ENCODE measurements around the gene FXYD2. TPM values are rescaled to one million over a fixed set of nuclear protein-coding genes. Genes with fewer than 3 reads are reported as not detected.

FXYD2 gene
- total and polyA plus RNA-seq, 2 experiments from 2014 or later, result not detected

- TF ChIP-seq EZH2phosphoT487 (IDR thresholded peaks at IDR 0.05; ENCODE audit: insufficient read depth, low read depth) (no peak), EZH2 (IDR thresholded peaks at IDR 0.05; ENCODE audit: insufficient read depth, poor library complexity, severe bottlenecking) (no peak)
- H3K4me1 ChIP-seq (ENCODE audit: insufficient read depth), result no peaks in the 10 kb centered on the region
- DNase-seq, result no peak
- H3K4me2 ChIP-seq (ENCODE audit: unreplicated experiment), result no peak overlapping the region
- H3K9me2 ChIP-seq (ENCODE audit: insufficient read depth), result no peaks in the 10 kb centered on the region
- no peak overlapping the region for H3K4me3 ChIP-seq
- H3K9ac ChIP-seq, result no peak overlapping the region
- 14 to 17% methylated on average over 9 of the region's 9 CpGs for WGBS, 2 experiments (ENCODE audit: low coverage in 1 of 2, low lambda C conversion rate in 2 of 2, missing lambda C conversion rate in 2 of 2)
- no peaks in the 10 kb centered on the region for H3K79me2 ChIP-seq (ENCODE audit: insufficient read depth)
- in situ Hi-C loops (cut with MboI), result no loop called here
- no peak overlapping the region for H3K27ac ChIP-seq
- H3K27me3 ChIP-seq (replicated peaks; ENCODE audit: insufficient read depth), result peaks cover 42% of the 10 kb centered on the region
- H3F3A ChIP-seq (ENCODE audit: insufficient read depth), result no peaks in the 10 kb centered on the region
- no peak overlapping the region for H2AFZ ChIP-seq
- no peaks in the 10 kb centered on the region for H4K20me1 ChIP-seq (ENCODE audit: insufficient read depth)
- no peaks in the 10 kb centered on the region for H3K36me3 ChIP-seq (ENCODE audit: low read depth)
- no peaks in the 10 kb centered on the region for H3K9me3 ChIP-seq (ENCODE audit: low read depth)
Measured at GRCh38 chr11:117793583-117793982, 31.0 kb downstream of the FXYD2 start.

GRCh38 chr11:117792992-117793391 is 31.6 kb downstream of the FXYD2 start:
- Histone ChIP-seq H3K27ac (no peak overlapping the region), H3F3A (ENCODE audit: insufficient read depth) (no peaks in the 10 kb centered on the region), H3K79me2 (ENCODE audit: insufficient read depth) (no peaks in the 10 kb centered on the region), H3K9me3 (ENCODE audit: low read depth) (no peaks in the 10 kb centered on the region), H3K4me2 (ENCODE audit: unreplicated experiment) (no peak overlapping the region), H3K4me1 (ENCODE audit: insufficient read depth) (no peaks in the 10 kb centered on the region), H4K20me1 (ENCODE audit: insufficient read depth) (no peaks in the 10 kb centered on the region), H3K9ac (no peak overlapping the region), H3K36me3 (ENCODE audit: low read depth) (no peaks in the 10 kb centered on the region), H2AFZ (no peak overlapping the region), H3K4me3 (no peak overlapping the region), H3K27me3 (replicated peaks; ENCODE audit: insufficient read depth) (peaks cover 36% of the 10 kb centered on the region), H3K9me2 (ENCODE audit: insufficient read depth) (no peaks in the 10 kb centered on the region)
- TF ChIP-seq EZH2phosphoT487 (IDR thresholded peaks at IDR 0.05; ENCODE audit: insufficient read depth, low read depth), result no peak
- TF ChIP-seq EZH2 (IDR thresholded peaks at IDR 0.05; ENCODE audit: insufficient read depth, poor library complexity, severe bottlenecking), result no peak
- no peak for DNase-seq
- in situ Hi-C loops (cut with MboI), result no loop called here
- 71 to 74% methylated on average over 6 of the region's 6 CpGs for WGBS, 2 experiments (ENCODE audit: low coverage in 1 of 2, low lambda C conversion rate in 2 of 2, missing lambda C conversion rate in 2 of 2)

GRCh38 chr11:117792241-117792640 is 32.3 kb downstream of the FXYD2 start:
- 32 to 33% methylated on average over 5 of the region's 5 CpGs for WGBS, 2 experiments (ENCODE audit: low coverage in 1 of 2, low lambda C conversion rate in 2 of 2, missing lambda C conversion rate in 2 of 2)
- TF ChIP-seq EZH2phosphoT487 (IDR thresholded peaks at IDR 0.05; ENCODE audit: insufficient read depth, low read depth) (no peak), EZH2 (IDR thresholded peaks at IDR 0.05; ENCODE audit: insufficient read depth, poor library complexity, severe bottlenecking) (no peak)

DNA sequence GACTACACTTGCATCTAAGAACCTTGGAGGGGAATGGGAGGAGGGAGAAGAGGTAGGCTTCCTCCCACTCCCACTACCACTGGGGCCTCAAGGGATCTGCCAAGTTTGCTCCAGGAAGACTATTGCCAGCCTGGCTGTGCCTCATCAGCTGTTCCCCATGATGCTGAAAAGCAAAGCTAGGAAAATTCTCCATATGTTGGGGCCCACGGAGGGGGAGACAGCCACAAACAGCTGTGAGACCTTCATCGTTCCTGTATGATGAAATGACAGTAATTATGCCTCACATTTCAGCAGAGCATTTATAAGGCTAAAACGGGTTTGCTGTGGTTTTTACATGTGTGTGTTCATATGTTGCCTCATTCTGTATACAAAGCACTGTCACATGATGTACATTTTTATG is 34.3 kb downstream of the FXYD2 start:
- H3K36me3 ChIP-seq (ENCODE audit: low read depth), result no peaks in the 10 kb centered on the region
- no peak overlapping the region for H2AFZ ChIP-seq
- no peaks in the 10 kb centered on the region for H3K79me2 ChIP-seq (ENCODE audit: insufficient read depth)
- H3K9ac ChIP-seq, result no peak overlapping the region
- no peaks in the 10 kb centered on the region for H3K9me3 ChIP-seq (ENCODE audit: low read depth)
- 21 to 22% methylated on average over 3 of the region's 3 CpGs for WGBS, 2 experiments (ENCODE audit: low coverage in 1 of 2, low lambda C conversion rate in 2 of 2, missing lambda C conversion rate in 2 of 2)
- no peak for DNase-seq
- in situ Hi-C loops (cut with MboI), result no loop called here
- H3K9me2 ChIP-seq (ENCODE audit: insufficient read depth), result no peaks in the 10 kb centered on the region
- H3K27ac ChIP-seq, result no peak overlapping the region
- H3F3A ChIP-seq (ENCODE audit: insufficient read depth), result no peaks in the 10 kb centered on the region
- H3K27me3 ChIP-seq (replicated peaks; ENCODE audit: insufficient read depth), result peaks cover 20% of the 10 kb centered on the region; the same call in 1 of the 2 replicates
- no peaks in the 10 kb centered on the region for H4K20me1 ChIP-seq (ENCODE audit: insufficient read depth)
- no peak overlapping the region for H3K4me3 ChIP-seq
- no peaks in the 10 kb centered on the region for H3K4me1 ChIP-seq (ENCODE audit: insufficient read depth)
- no peak for TF ChIP-seq EZH2phosphoT487 (IDR thresholded peaks at IDR 0.05; ENCODE audit: insufficient read depth, low read depth)
- TF ChIP-seq EZH2 (IDR thresholded peaks at IDR 0.05; ENCODE audit: insufficient read depth, poor library complexity, severe bottlenecking), result no peak
- no peak overlapping the region for H3K4me2 ChIP-seq (ENCODE audit: unreplicated experiment)

More at GRCh38 chr11:117792241-117792640, 32.3 kb downstream of the FXYD2 start:
- Histone ChIP-seq H3K9me2 (ENCODE audit: insufficient read depth) (no peaks in the 10 kb centered on the region), H3K27me3 (replicated peaks; ENCODE audit: insufficient read depth) (peaks cover 33% of the 10 kb centered on the region), H3K4me2 (ENCODE audit: unreplicated experiment) (no peak overlapping the region), H3K9ac (no peak overlapping the region), H3K36me3 (ENCODE audit: low read depth) (no peaks in the 10 kb centered on the region), H2AFZ (no peak overlapping the region), H3K4me1 (ENCODE audit: insufficient read depth) (no peaks in the 10 kb centered on the region), H3K79me2 (ENCODE audit: insufficient read depth) (no peaks in the 10 kb centered on the region), H3K4me3 (no peak overlapping the region), H3K27ac (no peak overlapping the region), H3K9me3 (ENCODE audit: low read depth) (no peaks in the 10 kb centered on the region), H3F3A (ENCODE audit: insufficient read depth) (no peaks in the 10 kb centered on the region), H4K20me1 (ENCODE audit: insufficient read depth) (no peaks in the 10 kb centered on the region)
- DNase-seq, result no peak
- in situ Hi-C loops (cut with MboI), result no loop called here

DNA sequence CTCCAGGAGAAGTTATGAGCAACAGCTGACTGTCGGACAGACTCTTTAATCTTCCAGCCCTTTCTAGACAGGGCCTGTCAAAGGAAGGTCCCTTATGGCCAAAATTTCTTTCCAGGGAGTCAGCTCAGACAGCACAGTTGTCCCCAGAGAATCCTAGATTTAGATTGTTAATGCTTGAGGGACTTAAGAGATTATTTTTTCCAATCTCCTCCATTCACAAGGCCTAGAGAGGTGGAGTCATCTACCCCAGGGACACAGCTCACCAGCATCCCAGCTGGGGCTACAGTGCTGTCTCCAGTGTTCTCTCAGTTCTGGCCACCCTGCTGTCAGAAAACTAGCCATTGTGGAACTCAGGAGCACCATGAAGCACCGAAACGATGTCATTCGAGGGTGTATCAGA is 35.3 kb downstream of the FXYD2 start:
- Histone ChIP-seq H3K9me3 (ENCODE audit: low read depth) (no peaks in the 10 kb centered on the region), H3K4me3 (no peak overlapping the region), H3K4me1 (ENCODE audit: insufficient read depth) (no peaks in the 10 kb centered on the region), H4K20me1 (ENCODE audit: insufficient read depth) (no peaks in the 10 kb centered on the region), H3K36me3 (ENCODE audit: low read depth) (no peaks in the 10 kb centered on the region), H3K4me2 (ENCODE audit: unreplicated experiment) (no peak overlapping the region), H3K9ac (no peak overlapping the region), H3F3A (ENCODE audit: insufficient read depth) (no peaks in the 10 kb centered on the region), H2AFZ (no peak overlapping the region), H3K79me2 (ENCODE audit: insufficient read depth) (no peaks in the 10 kb centered on the region), H3K27ac (no peak overlapping the region), H3K27me3 (replicated peaks; ENCODE audit: insufficient read depth) (peaks cover 14% of the 10 kb centered on the region; the same call in 1 of the 2 replicates), H3K9me2 (ENCODE audit: insufficient read depth) (no peaks in the 10 kb centered on the region)
- DNase-seq, result no peak
- WGBS, 2 experiments (ENCODE audit: low coverage in 1 of 2, low lambda C conversion rate in 2 of 2, missing lambda C conversion rate in 2 of 2), result 57 to 67% methylated on average over 4 of the region's 4 CpGs
- in situ Hi-C loops (cut with MboI), result no loop called here
- TF ChIP-seq EZH2 (IDR thresholded peaks at IDR 0.05; ENCODE audit: insufficient read depth, poor library complexity, severe bottlenecking) (no peak), EZH2phosphoT487 (IDR thresholded peaks at IDR 0.05; ENCODE audit: insufficient read depth, low read depth) (no peak)

Data from GM23248 (cell line).